SIG-M5 treated with dmso at 0.1 percent for 504 hours (cell line): ENCODE measurements around the gene SAMD4B.
"Not testable (repeated sequence)": the region's sequence is repeated elsewhere in the genome, so short reads cannot be mapped to it uniquely, and the experiment has no call there.

Experiments
- DNase-seq: peaks from one replicate; lab custom pipeline; 2025; ENCODE audit not compliant: unreplicated experiment; lab: John Stamatoyannopoulos, UW

The SAMD4B gene

GRCh38 chr19:39310558-39311311, 31.5 kb upstream of the SAMD4B start:
- DNase-seq = no peak

DNA sequence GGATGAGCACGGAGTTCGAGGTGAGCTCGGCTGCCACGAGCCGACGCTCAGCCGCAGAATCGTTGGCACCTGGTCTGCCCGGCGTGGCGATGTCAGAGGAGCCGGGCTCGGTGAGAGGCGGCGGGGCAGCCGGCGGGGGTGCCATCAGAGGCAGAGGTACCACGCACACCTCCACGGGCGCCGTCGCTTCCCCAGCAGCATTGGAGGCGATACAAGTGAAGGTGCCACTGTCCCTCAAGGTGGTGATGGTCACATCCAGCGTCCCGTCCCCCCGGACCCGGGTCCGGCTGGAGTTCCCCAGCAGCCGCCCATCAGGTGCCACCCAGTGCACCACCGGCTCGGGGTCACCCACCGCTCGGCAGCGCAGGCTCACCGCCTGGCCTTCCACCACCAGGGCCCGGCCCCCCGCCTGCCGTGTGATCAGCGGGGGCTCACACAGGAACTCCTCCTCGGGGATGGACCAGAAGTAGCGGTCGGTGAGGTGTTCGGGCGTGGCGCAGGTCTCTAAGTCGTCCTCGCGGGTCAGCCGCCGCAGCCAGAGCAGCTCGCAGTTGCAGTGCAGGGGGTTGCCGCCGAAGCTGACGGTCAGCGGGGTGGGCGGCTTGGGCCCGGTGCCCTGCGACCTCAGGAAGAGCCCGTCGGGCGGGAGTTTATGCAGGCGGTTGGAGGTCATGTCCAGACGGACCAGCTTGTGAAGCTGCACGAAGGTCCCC, 28.0 kb upstream of the SAMD4B start:
- no peak for DNase-seq

DNA sequence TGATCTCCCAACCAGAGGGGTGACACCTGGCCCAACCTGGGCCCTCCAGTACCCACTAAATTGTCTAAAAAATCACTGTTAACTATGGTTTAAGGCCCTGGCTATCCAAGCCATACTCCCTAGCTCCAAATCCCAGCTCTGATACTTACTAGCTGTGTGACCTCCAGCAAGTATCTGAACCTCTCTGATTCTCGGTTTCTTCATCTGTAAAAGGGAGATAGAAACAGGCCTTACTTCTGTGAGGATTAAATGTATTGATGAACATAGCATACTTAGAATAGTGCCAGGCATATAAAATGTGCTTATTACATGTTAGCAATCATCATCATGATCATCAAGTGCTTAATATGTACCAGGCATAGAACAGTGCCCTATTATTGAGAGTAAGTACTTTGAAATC, 26.3 kb upstream of the SAMD4B start:
- DNase-seq = no peak

GRCh38 chr19:39316627-39317321, 25.4 kb upstream of the SAMD4B start:
- DNase-seq = no peak

- no peak for DNase-seq
These were observed 24.7 kb upstream of the SAMD4B start for GRCh38 chr19:39317476-39317875.

GRCh38 chr19:39318071-39318470, 24.1 kb upstream of the SAMD4B start:
- DNase-seq = no peak

DNA sequence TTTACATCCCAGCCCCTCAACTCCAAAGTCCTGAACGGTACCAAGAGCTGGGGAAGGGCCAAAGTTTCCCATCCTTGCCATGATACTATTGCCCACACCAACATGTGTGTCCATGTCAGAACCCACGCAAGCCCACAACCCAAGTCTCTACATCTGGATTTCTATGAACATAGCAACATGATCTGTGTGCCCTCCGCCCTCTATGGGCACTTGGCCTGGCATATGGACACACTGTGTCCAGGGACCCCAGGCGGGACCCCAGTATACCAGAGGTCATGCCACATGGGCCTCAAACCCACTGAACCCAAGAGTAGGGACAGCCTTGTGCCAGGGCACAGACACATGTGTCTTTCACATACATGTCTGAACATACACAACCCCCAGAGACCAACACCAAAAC, 23.5 kb upstream of the SAMD4B start:
- no peak for DNase-seq

- no peak for DNase-seq
These were observed 22.9 kb upstream of the SAMD4B start for GRCh38 chr19:39319098-39319891.

- DNase-seq = no peak
These were observed 22.4 kb upstream of the SAMD4B start for GRCh38 chr19:39319892-39320248.

DNA sequence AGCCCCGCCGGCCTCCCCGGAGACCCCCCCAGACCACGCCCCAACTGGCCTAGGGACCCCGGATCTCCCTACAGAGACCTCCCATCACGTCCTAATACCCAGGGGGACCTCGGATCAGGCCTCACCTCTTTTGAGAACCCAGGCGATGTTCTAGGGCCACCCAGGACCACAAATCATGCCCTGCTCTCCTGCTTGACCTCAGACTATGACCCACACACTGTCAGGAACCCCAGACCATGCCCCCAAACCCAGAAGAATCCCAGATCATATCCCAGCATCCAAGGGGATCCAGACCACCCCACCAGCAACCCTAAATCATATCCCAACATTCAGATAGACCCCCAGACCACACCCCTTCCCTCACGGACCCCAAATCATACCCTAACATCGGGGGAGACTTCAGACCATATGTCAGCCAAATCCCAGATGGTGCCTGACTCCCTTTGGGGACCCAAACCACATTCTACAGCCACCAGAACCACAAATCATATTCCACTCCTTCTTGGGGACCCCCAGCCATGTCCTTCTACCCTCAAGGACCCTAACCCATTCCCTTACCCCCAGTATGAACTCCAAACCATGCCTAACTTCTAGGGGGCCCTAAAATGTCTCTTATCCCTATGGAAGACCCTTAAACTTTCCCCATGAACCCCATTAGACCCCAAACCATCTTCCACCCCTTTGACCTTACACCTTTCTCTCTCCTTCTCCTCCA, 20.9 kb upstream of the SAMD4B start:
- no peak for DNase-seq

DNA sequence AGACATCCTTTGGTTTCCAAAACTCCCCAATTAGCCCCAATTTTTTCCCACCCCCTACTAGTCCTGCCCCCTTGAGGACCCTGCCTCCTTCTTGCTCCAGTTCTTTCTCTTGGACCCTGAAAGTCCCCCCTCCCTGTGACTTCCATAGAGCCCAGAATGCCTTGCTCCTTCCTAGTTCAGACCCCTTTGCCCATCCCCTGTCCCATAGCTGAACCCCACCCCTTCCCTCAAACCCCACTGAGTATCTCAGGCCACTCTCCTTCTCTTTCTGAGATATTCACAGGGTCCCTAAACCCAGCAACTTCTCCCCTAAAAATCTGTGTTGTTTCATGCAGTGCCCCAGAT, 20.4 kb upstream of the SAMD4B start:
- DNase-seq = no peak

DNA sequence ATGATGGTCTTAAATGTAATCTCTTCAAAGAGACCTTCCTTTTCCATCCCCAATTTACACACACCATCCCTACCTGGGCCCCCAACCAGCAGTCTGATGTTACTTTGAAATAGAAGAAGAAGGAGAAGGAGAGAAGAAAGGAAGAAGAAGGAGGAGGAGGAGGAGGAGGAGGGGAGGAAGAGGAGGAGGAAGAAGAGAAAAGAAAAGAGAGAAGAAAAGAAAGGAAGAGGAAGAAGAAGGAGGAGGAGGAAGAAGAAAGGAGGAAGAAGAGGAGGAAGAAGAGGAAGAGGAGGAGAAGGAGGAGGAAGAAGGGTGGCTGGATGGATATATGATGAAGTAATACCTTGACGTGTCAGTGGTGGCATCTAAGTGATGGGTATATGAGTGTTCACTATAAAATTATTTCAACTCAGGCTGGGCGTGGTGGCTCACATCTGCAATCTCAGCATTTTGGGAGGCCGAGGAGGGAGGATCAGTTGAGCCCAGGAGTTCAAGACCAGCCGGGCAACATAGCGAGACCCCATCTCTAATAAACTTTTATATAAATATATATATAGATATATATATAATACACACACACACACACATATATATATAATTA, 17.9 kb upstream of the SAMD4B start:
- DNase-seq = no peak

DNA sequence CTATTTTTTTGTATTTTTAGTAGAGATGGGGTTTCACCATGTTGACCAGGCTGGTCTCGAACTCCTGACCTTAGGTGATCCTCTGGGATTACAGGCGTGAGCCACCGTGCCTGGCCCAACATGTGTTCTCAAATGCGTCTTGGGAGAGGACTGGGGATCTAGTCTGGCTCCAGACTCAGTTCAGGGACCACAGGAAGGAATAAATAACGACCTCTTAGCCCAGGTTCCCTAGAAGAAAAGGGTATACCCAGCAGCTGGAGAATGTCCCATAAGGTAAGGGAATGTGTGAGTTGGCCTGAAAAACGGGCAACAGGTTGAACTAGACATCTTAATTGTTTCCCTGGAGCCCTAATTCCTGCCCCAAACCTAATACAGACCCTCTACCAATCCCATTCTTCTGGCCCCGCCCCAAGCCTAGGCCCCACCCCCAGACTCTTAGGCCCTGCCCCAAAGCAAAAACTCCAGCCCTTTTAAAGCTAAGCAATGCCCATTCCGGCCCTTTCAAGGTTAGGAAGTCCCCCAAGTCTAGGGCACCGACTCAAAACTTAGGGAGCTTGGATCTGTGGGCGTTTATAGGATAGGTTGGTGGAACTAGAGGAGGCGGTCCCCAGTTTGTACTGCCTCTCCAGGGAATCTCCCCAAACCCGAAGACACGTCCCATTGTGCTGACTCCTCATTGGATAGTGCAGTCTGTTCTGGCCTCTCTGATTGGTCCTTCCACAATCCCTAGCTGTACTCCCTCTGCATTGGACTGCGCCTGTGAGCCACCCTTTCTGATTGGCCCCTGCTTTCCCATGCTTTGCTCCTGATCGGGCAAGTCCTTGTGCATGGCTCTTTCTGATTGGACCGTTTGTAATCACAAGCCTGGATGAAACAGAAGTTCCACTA, 16.2 kb upstream of the SAMD4B start:
- DNase-seq = no peak

- DNase-seq = no peak
These were observed 14.7 kb upstream of the SAMD4B start for GRCh38 chr19:39327363-39328045.

- DNase-seq = peak; percentile 44
These were observed 14.0 kb upstream of the SAMD4B start for GRCh38 chr19:39328046-39328705.

DNA sequence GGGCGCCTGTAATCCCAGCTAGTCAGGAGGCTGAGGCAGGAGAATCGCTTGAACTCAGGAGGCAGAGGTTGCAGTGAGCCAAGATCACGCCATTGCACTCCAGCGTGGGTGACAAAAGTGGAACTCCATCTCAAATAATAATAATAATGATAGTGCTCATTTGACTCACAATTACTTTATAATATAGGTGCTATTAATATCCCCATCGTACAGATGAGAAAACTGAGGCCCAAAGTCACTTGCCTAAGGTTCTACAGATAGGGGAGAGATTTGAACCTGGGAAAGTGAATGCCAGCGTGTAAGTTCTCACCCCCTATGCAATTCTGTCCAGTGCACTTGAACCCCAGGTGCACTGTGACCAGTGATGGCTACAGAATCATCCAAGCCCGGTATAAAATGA, 12.3 kb upstream of the SAMD4B start:
- no peak for DNase-seq

- DNase-seq = no peak
These were observed 9.9 kb upstream of the SAMD4B start for GRCh38 chr19:39332293-39332692.

GRCh38 chr19:39332738-39333137, 9.5 kb upstream of the SAMD4B start:
- DNase-seq = not testable (repeated sequence)
